NCI-H2081 (cell line): ENCODE measurements around the gene MX1.

ENCODE experiments used
- DNase-seq, 2 experiments: peaks; one replicate each; lab custom pipeline; 2025; lab: John Stamatoyannopoulos, UW

MX1 gene

GRCh38 chr21:41425954-41426675 lies at the start of gene MX1:
Gene MX1 (plus strand): TSS chr21:41426239. CDS start chr21:41432071, 5,832 bp downstream.
- DNase-seq: no peak

GRCh38 chr21:41377715-41378114 lies 48.3 kb upstream of the MX1 start:
- no peak for DNase-seq

- no peak for DNase-seq
Observed at GRCh38 chr21:41378849-41379248, 47.2 kb upstream of the MX1 start.

- no peak for DNase-seq
Observed at GRCh38 chr21:41379901-41380300, 46.1 kb upstream of the MX1 start.

- no peak for DNase-seq
Observed at GRCh38 chr21:41381731-41382130, 44.3 kb upstream of the MX1 start.

GRCh38 chr21:41387042-41387819 lies 38.8 kb upstream of the MX1 start:
- DNase-seq: no peak

GRCh38 chr21:41387824-41388223 lies 38.2 kb upstream of the MX1 start:
- no peak for DNase-seq

- no peak for DNase-seq
Observed at GRCh38 chr21:41388259-41388658, 37.8 kb upstream of the MX1 start.

GRCh38 chr21:41390043-41390639 lies 35.9 kb upstream of the MX1 start:
- DNase-seq: no peak

- DNase-seq: no peak
Observed at GRCh38 chr21:41393876-41394465, 32.1 kb upstream of the MX1 start.

- no peak for DNase-seq
Observed at GRCh38 chr21:41396558-41397075, 29.4 kb upstream of the MX1 start.

- no peak for DNase-seq
Observed at GRCh38 chr21:41397471-41397891, 28.6 kb upstream of the MX1 start.

- no peak for DNase-seq
Observed at GRCh38 chr21:41398251-41398650, 27.8 kb upstream of the MX1 start.

- no peak for DNase-seq
Observed at GRCh38 chr21:41398831-41399230, 27.2 kb upstream of the MX1 start.

- no peak for DNase-seq
Observed at GRCh38 chr21:41399246-41399800, 26.7 kb upstream of the MX1 start.

GRCh38 chr21:41402231-41402630 lies 23.8 kb upstream of the MX1 start:
- no peak for DNase-seq

- DNase-seq: no peak
Observed at GRCh38 chr21:41402796-41403195, 23.2 kb upstream of the MX1 start.

- DNase-seq: no peak
Observed at GRCh38 chr21:41403331-41403730, 22.7 kb upstream of the MX1 start.

- no peak for DNase-seq
Observed at GRCh38 chr21:41403966-41404365, 22.1 kb upstream of the MX1 start.

- no peak for DNase-seq
Observed at GRCh38 chr21:41405321-41405720, 20.7 kb upstream of the MX1 start.

- no peak for DNase-seq
Observed at GRCh38 chr21:41406340-41406739, 19.7 kb upstream of the MX1 start.
